NCI-H1092 (cell line): ENCODE results near the gene ELANE.
"Not testable (repeated sequence)": the region's sequence is repeated elsewhere in the genome, so short reads cannot be mapped to it uniquely, and the experiment has no call there.

Experiments used
- DNase-seq: peaks from one replicate; lab custom pipeline; 2025; lab: John Stamatoyannopoulos, UW

Gene ELANE

GRCh38 chr19:879711-880438 is 27.8 kb downstream of the ELANE start:
- no peak for DNase-seq

GRCh38 chr19:881385-882071 is 29.4 kb downstream of the ELANE start:
- DNase-seq = no peak

- no peak for DNase-seq
These were observed 30.9 kb downstream of the ELANE start for GRCh38 chr19:882871-883497.

- DNase-seq = no peak
These were observed 31.6 kb downstream of the ELANE start for GRCh38 chr19:883661-884211.

- DNase-seq = no peak
These were observed 32.5 kb downstream of the ELANE start for GRCh38 chr19:884420-885211.

- no peak for DNase-seq
These were observed 33.6 kb downstream of the ELANE start for GRCh38 chr19:885536-886224.

- DNase-seq = no peak
These were observed 35.0 kb downstream of the ELANE start for GRCh38 chr19:887072-887471.

GRCh38 chr19:887599-887998 is 35.5 kb downstream of the ELANE start:
- DNase-seq = no peak

GRCh38 chr19:888581-889385 is 36.7 kb downstream of the ELANE start:
- DNase-seq = no peak

GRCh38 chr19:889662-890295 is 37.7 kb downstream of the ELANE start:
- DNase-seq = no peak

- no peak for DNase-seq
These were observed 38.7 kb downstream of the ELANE start for GRCh38 chr19:890831-891230.

GRCh38 chr19:891421-892200 is 39.5 kb downstream of the ELANE start:
- not testable (repeated sequence) for DNase-seq

GRCh38 chr19:892243-892893 is 40.3 kb downstream of the ELANE start:
- no peak for DNase-seq

GRCh38 chr19:892894-893689 is 41.0 kb downstream of the ELANE start, which contains the start of the genes MED16 and RNU6-9:
MED16 (minus strand) TSS chr19:893187; CDS start chr19:891131, 2,056 bp downstream.
RNU6-9 (plus strand) TSS chr19:893484.
- DNase-seq = peak; percentile 92

GRCh38 chr19:896434-896833 is 44.3 kb downstream of the ELANE start:
- DNase-seq = no peak

GRCh38 chr19:896999-897398 is 44.9 kb downstream of the ELANE start:
- DNase-seq = no peak

- no peak for DNase-seq
These were observed 45.4 kb downstream of the ELANE start for GRCh38 chr19:897442-898039.
